Liver (tissue), 9 donors: ENCODE results near the gene CYB5A. TPM values are rescaled to one million over a fixed set of nuclear protein-coding genes. Genes with fewer than 3 reads are reported as not detected.

ENCODE experiments used
- DNase-seq: peaks from one replicate; pipeline ENCODE4 v3.0.0-alpha.2; 2017; ENCODE audit warnings: low spot score
- H3K27ac ChIP-seq, 2 donors: one replicate each; pipeline ENCODE4 v1.7.0; 2013; ENCODE audit warnings: inconsistent platforms in 2 of 2, low read length in 2 of 2, control low read depth in 1 of 2, low read depth in 1 of 2, mild to moderate bottlenecking in 1 of 2
- H3K27me3 ChIP-seq, 4 donors: one replicate each; pipeline versions ENCODE4 v1.6.1 to v1.7.0; 2013; ENCODE audit warnings: low read length in 3 of 4, inconsistent platforms in 1 of 4, mild to moderate bottlenecking in 1 of 4, moderate library complexity in 1 of 4; ENCODE audit not compliant: control insufficient read depth in 4 of 4, insufficient read depth in 4 of 4
- H3K36me3 ChIP-seq, 4 donors: one replicate each; pipeline versions ENCODE4 v1.6.1 to v1.7.0; 2013; ENCODE audit warnings: low read length in 3 of 4, mild to moderate bottlenecking in 3 of 4, low read depth in 1 of 4, moderate library complexity in 1 of 4; ENCODE audit not compliant: control insufficient read depth in 4 of 4, insufficient read depth in 3 of 4
- H3K4me1 ChIP-seq, 4 donors: one replicate each; pipeline versions ENCODE4 v1.6.1 to v1.7.0; 2013; ENCODE audit warnings: low read length in 3 of 4, mild to moderate bottlenecking in 3 of 4, moderate library complexity in 1 of 4; ENCODE audit not compliant: control insufficient read depth in 4 of 4, insufficient read depth in 4 of 4
- H3K4me3 ChIP-seq, 3 donors: one replicate each; pipeline versions ENCODE4 v1.6.1 to v1.7.0; 2013; ENCODE audit warnings: low read length in 3 of 3, control low read depth in 1 of 3, low read depth in 1 of 3, mild to moderate bottlenecking in 1 of 3
- H3K9ac ChIP-seq, 2 donors: one replicate each; pipeline ENCODE4 v1.7.0; 2013; ENCODE audit warnings: low read length in 2 of 2, mild to moderate bottlenecking in 2 of 2, moderate library complexity in 2 of 2, control low read depth in 1 of 2, low read depth in 1 of 2
- H3K9me3 ChIP-seq, 4 donors: one replicate each; pipeline versions ENCODE4 v1.6.1 to v1.7.0; 2013; ENCODE audit warnings: low read length in 3 of 4; ENCODE audit not compliant: control insufficient read depth in 4 of 4
- CTCF ChIP-seq: fragments of 150-350 bp; IDR thresholded peaks from 2 replicates; pipeline ENCODE4 v1.5.1; 2017; ENCODE audit warnings: improper control_type of control experiment, low read depth, low read length; ENCODE audit not compliant: missing input control
- EGR1 ChIP-seq, 2 donors: IDR thresholded peaks; 2 replicates each; pipeline ENCODE4 v1.6.1; 2016 to 2018; ENCODE audit warnings: antibody characterized with exemption in 2 of 2, low read depth in 2 of 2
- FOXA1 ChIP-seq: IDR thresholded peaks from 2 replicates; pipeline ENCODE4 v1.6.1; 2016; ENCODE audit warnings: antibody characterized with exemption
- FOXA2 ChIP-seq: IDR thresholded peaks from 2 replicates; pipeline ENCODE4 v1.6.1; 2016; ENCODE audit warnings: antibody characterized with exemption
- GABPA ChIP-seq, 2 donors: IDR thresholded peaks in 1 of 2; conservative IDR thresholded peaks in 1 of 2; 2 replicates each; pipeline ENCODE4 v1.6.1; 2016; ENCODE audit warnings: antibody characterized with exemption in 2 of 2, mild to moderate bottlenecking in 1 of 2, moderate library complexity in 1 of 2
- HNF4A ChIP-seq, 2 donors: conservative IDR thresholded peaks; 2 replicates each; pipeline ENCODE4 v1.6.1; 2016; ENCODE audit warnings: antibody characterized with exemption in 2 of 2, mild to moderate bottlenecking in 2 of 2
- HNF4G ChIP-seq: IDR thresholded peaks from 2 replicates; pipeline ENCODE4 v1.6.1; 2016; ENCODE audit warnings: antibody characterized with exemption
- JUND ChIP-seq, 2 donors: IDR thresholded peaks; 2 replicates each; pipeline ENCODE4 v1.6.1; 2016; ENCODE audit warnings: antibody characterized with exemption in 2 of 2
- MAX ChIP-seq: IDR thresholded peaks from 2 replicates; pipeline ENCODE4 v1.6.1; 2016; ENCODE audit warnings: antibody characterized with exemption
- NR2F2 ChIP-seq: IDR thresholded peaks from 2 replicates; pipeline ENCODE4 v1.6.1; 2016; ENCODE audit warnings: antibody characterized with exemption
- RAD21 ChIP-seq, 2 donors: IDR thresholded peaks; 2 replicates each; pipeline ENCODE4 v1.6.1; 2016; ENCODE audit warnings: antibody characterized with exemption in 2 of 2, mild to moderate bottlenecking in 2 of 2
- REST ChIP-seq: IDR thresholded peaks from 2 replicates; pipeline ENCODE4 v1.6.1; 2016; ENCODE audit warnings: antibody characterized with exemption, mild to moderate bottlenecking
- RXRA ChIP-seq, 2 donors: IDR thresholded peaks; 2 replicates each; pipeline ENCODE4 v1.6.1; 2017 to 2018; ENCODE audit warnings: antibody characterized with exemption in 2 of 2, mild to moderate bottlenecking in 1 of 2
- SP1 ChIP-seq: IDR thresholded peaks from 2 replicates; pipeline ENCODE4 v1.6.1; 2018; ENCODE audit warnings: antibody characterized with exemption, mild to moderate bottlenecking
- TAF1 ChIP-seq: conservative IDR thresholded peaks from 2 replicates; pipeline ENCODE4 v1.6.1; 2016; ENCODE audit warnings: antibody characterized with exemption, mild to moderate bottlenecking
- YY1 ChIP-seq: IDR thresholded peaks from 2 replicates; pipeline ENCODE4 v1.6.1; 2016; ENCODE audit warnings: antibody characterized with exemption, mild to moderate bottlenecking
- ZBTB33 ChIP-seq: IDR thresholded peaks from 2 replicates; pipeline ENCODE4 v1.6.1; 2016; ENCODE audit warnings: antibody characterized with exemption
- WGBS: extraction: QIAGEN DNeasy Blood & Tissue Kit; methylation state at CpG from one replicate; pipeline ENCODE4 v1.1.7; 2013; 5-methylcytosine and 5-hydroxymethylcytosine counted together
- polyA plus RNA-seq, 2 donors: library from polyadenylated mRNA; stranded (reverse) in 1 of 2; unstranded in 1 of 2; fragments of 200-250 nt in 1 of 2; fragments of >200 nt in 1 of 2; fragmentation: Nextera tagmentation in 1 of 2; extraction: Ambion mirVana in 1 of 2; gene quantifications; one replicate each; pipeline versions ENCODE4 v1.2.1 to v1.2.3, GENCODE V29; 2013 to 2015
- total RNA-seq, 2 donors: library from RNA; depleted of rRNA; stranded (reverse); fragments of >200 nt; gene quantifications; one replicate each; pipeline ENCODE4 v1.2.3, GENCODE V29; 2014
- TF ChIP-seq, protein P1 (sequence below): IDR thresholded peaks from 2 replicates; pipeline ENCODE4 v1.6.1; 2016; ENCODE audit warnings: antibody characterized with exemption
- donor health status: healthy.
- donor health status: healthy.
- donor health status: healthy.
- donor health status: healthy.
- donor health status: healthy.

CYB5A gene
- total and polyA plus RNA-seq, 4 donors = 277 to 2,022 (median 1,122) TPM

GRCh38 chr18:74243127-74243526 lies 48.6 kb downstream of the CYB5A start:
- peak overlapping the region; percentile 72 to 87 for H3K27ac ChIP-seq
- DNase-seq = no peak
- H3K27me3 ChIP-seq = no peaks in the 10 kb centered on the region
- TF ChIP-seq ZBTB33 = no peak
- TF ChIP-seq, protein P1, sequence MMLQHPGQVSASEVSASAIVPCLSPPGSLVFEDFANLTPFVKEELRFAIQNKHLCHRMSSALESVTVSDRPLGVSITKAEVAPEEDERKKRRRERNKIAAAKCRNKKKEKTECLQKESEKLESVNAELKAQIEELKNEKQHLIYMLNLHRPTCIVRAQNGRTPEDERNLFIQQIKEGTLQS = no peak
- TF ChIP-seq FOXA2 = no peak
- TF ChIP-seq FOXA1 = no peak
- TF ChIP-seq NR2F2 = no peak
- TF ChIP-seq SP1 = no peak
- no peak for TF ChIP-seq HNF4G
- no peak for TF ChIP-seq EGR1 (IDR thresholded peaks at IDR 0.05; ENCODE audit: low read depth in 2 of 2)
- no peak for TF ChIP-seq RXRA (IDR thresholded peaks at IDR 0.05)
- TF ChIP-seq RAD21 (IDR thresholded peaks at IDR 0.05) = no peak
- TF ChIP-seq JUND (IDR thresholded peaks at IDR 0.05) = no peak
- TF ChIP-seq MAX = no peak
- no peak for TF ChIP-seq GABPA (IDR thresholded peaks at IDR 0.05 in 1 of 2, conservative IDR thresholded peaks at IDR 0.05 in 1 of 2)
- TF ChIP-seq HNF4A (conservative IDR thresholded peaks at IDR 0.05) = no peak
- TF ChIP-seq YY1 = no peak
- TF ChIP-seq REST = no peak
- no peak for TF ChIP-seq TAF1
- no peak for TF ChIP-seq CTCF
- H3K9ac ChIP-seq = no peak overlapping the region
- peaks cover 13 to 42% (median 33%) of the 10 kb centered on the region in 4 donors for H3K4me1 ChIP-seq
- no peaks in the 10 kb centered on the region for H3K9me3 ChIP-seq
- H3K4me3 ChIP-seq = no peak overlapping the region
- H3K36me3 ChIP-seq = no peaks in the 10 kb centered on the region
- WGBS = 59% methylated on average over 4 of the region's 4 CpGs
